ENCODE measurements around the gene IL27RA.

The IL27RA gene

GRCh38 chr19:14056741-14057356 lies 25.3 kb downstream of the IL27RA start:
- Histone ChIP-seq H3F3A (ENCODE audit: low read depth) (no peaks in the 10 kb centered on the region), H3K9ac (ENCODE audit: low read depth, low read length, poor library complexity, severe bottlenecking) (no peak overlapping the region), H3K4me3 (ENCODE audit: low read length, poor library complexity, severe bottlenecking) (no peak overlapping the region), H3K79me2 (ENCODE audit: insufficient read depth, low read length) (no peaks in the 10 kb centered on the region), H3K9me3 (ENCODE audit: insufficient read depth, low read depth, low read length) (no peaks in the 10 kb centered on the region), H2AFZ (ENCODE audit: low read length) (no peak overlapping the region), H3K9me2 (replicated peaks; ENCODE audit: low read depth, low read length) (no peaks in the 10 kb centered on the region), H4K20me1 (ENCODE audit: insufficient read depth, low read length, poor library complexity, severe bottlenecking) (no peaks in the 10 kb centered on the region), H3K27me3 (ENCODE audit: insufficient read depth, low read length, poor library complexity, severe bottlenecking) (no peaks in the 10 kb centered on the region), H3K4me1 (ENCODE audit: insufficient read depth, low read length, poor library complexity, severe bottlenecking) (no peaks in the 10 kb centered on the region), H3K4me2 (ENCODE audit: low read depth, low read length, poor library complexity, severe bottlenecking) (no peak overlapping the region), H3K36me3 (ENCODE audit: insufficient read depth, low read length) (no peaks in the 10 kb centered on the region; the same call in 1 of the 2 replicates)
- no peak for TF ChIP-seq CTCF (conservative IDR thresholded peaks at IDR 0.05; ENCODE audit: low read length)
- no peak for TF ChIP-seq EZH2phosphoT487 (IDR thresholded peaks at IDR 0.05; ENCODE audit: borderline replicate concordance)

GRCh38 chr19:14058182-14059092 lies 26.9 kb downstream of the IL27RA start:
- Histone ChIP-seq H3K4me3 (ENCODE audit: low read length, poor library complexity, severe bottlenecking) (no peak overlapping the region), H3K9ac (ENCODE audit: low read depth, low read length, poor library complexity, severe bottlenecking) (no peak overlapping the region), H3K27me3 (ENCODE audit: insufficient read depth, low read length, poor library complexity, severe bottlenecking) (no peaks in the 10 kb centered on the region), H3K9me3 (ENCODE audit: insufficient read depth, low read depth, low read length) (no peaks in the 10 kb centered on the region), H3K4me2 (ENCODE audit: low read depth, low read length, poor library complexity, severe bottlenecking) (no peak overlapping the region), H3K79me2 (ENCODE audit: insufficient read depth, low read length) (no peaks in the 10 kb centered on the region), H3F3A (ENCODE audit: low read depth) (no peaks in the 10 kb centered on the region), H2AFZ (ENCODE audit: low read length) (no peak overlapping the region), H3K4me1 (ENCODE audit: insufficient read depth, low read length, poor library complexity, severe bottlenecking) (no peaks in the 10 kb centered on the region), H3K36me3 (ENCODE audit: insufficient read depth, low read length) (no peaks in the 10 kb centered on the region), H4K20me1 (ENCODE audit: insufficient read depth, low read length, poor library complexity, severe bottlenecking) (no peaks in the 10 kb centered on the region), H3K9me2 (replicated peaks; ENCODE audit: low read depth, low read length) (no peaks in the 10 kb centered on the region)
- TF ChIP-seq EZH2phosphoT487 (IDR thresholded peaks at IDR 0.05; ENCODE audit: borderline replicate concordance) (no peak), CTCF (conservative IDR thresholded peaks at IDR 0.05; ENCODE audit: low read length) (no peak)

GRCh38 chr19:14059093-14059480 lies 27.5 kb downstream of the IL27RA start:
- no peak overlapping the region for H3K4me3 ChIP-seq (ENCODE audit: low read length, poor library complexity, severe bottlenecking)

More at GRCh38 chr19:14059093-14059480, 27.5 kb downstream of the IL27RA start:
- TF ChIP-seq EZH2phosphoT487 (IDR thresholded peaks at IDR 0.05; ENCODE audit: borderline replicate concordance) (no peak), CTCF (conservative IDR thresholded peaks at IDR 0.05; ENCODE audit: low read length) (peak; percentile 87)
- Histone ChIP-seq H3K79me2 (ENCODE audit: insufficient read depth, low read length) (no peaks in the 10 kb centered on the region), H4K20me1 (ENCODE audit: insufficient read depth, low read length, poor library complexity, severe bottlenecking) (no peaks in the 10 kb centered on the region), H2AFZ (ENCODE audit: low read length) (no peak overlapping the region), H3K27me3 (ENCODE audit: insufficient read depth, low read length, poor library complexity, severe bottlenecking) (no peaks in the 10 kb centered on the region), H3K4me2 (ENCODE audit: low read depth, low read length, poor library complexity, severe bottlenecking) (no peak overlapping the region), H3K36me3 (ENCODE audit: insufficient read depth, low read length) (no peaks in the 10 kb centered on the region), H3K4me1 (ENCODE audit: insufficient read depth, low read length, poor library complexity, severe bottlenecking) (no peaks in the 10 kb centered on the region), H3F3A (ENCODE audit: low read depth) (no peaks in the 10 kb centered on the region), H3K9ac (ENCODE audit: low read depth, low read length, poor library complexity, severe bottlenecking) (no peak overlapping the region), H3K9me2 (replicated peaks; ENCODE audit: low read depth, low read length) (no peaks in the 10 kb centered on the region), H3K9me3 (ENCODE audit: insufficient read depth, low read depth, low read length) (no peaks in the 10 kb centered on the region)
